ENCODE measurements around the gene LSG1. TPM values are rescaled to one million over a fixed set of nuclear protein-coding genes. Genes with fewer than 3 reads are reported as not detected.

LSG1 gene
- total and polyA plus RNA-seq, 2 of the 13 experiments (the other 11 are each of a cell fraction or from before 2014, with no cell fraction given) = 21.4 to 32.1 TPM

DNA sequence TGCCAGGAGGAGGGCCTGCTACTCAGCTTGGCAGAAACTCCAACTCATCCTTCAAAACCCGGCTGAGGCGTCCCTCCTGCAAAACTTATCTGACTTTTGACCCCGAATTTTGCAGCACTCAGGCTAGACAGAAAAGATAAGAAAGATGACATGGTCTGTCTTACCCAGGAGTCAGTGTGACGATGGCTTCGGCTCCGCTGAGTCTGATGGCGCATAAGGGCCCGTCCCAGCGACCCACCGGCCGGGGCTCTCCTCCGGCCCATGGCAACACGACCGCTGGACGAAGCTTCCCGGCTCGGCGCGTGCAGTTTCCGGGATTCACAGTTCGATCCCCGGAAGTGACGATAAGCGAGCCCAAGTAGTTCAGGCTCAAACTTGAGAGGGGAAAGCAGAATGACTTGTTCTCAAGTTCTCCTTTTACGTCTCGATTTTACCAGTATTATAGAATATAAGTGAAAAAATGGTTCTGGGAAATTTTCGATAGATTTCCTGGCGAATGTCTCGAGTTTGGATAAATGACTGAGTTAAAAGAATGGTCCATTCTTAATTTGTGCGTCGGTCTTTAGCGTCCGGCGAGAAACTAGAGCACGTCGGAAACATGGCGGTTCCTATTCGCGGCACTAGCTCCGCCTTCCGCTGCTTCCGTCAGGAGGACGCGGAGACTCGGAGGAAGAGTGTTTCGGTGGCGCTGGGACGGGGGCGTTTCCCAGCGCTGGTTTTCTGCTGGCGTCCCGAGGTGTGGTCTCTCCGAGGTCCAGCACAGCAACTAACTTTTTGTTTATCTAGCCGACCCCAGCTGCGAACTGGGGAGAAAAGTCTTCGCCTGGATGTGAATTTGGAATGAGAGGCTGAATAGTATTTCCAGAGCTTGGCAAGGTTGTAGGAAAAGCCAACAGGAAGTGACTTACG is at the start of gene LSG1 (continued):
- TF ChIP-seq HIVEP1 (CRISPR knock-in tag; IDR thresholded peaks at IDR 0.05) = peak; percentile 39; the same call in 1 of the 2 replicates
- TF ChIP-seq ZNF737 (CRISPR knock-in tag; IDR thresholded peaks at IDR 0.05; ENCODE audit: borderline replicate concordance) = no peak
- TF ChIP-seq ZNF251 (CRISPR knock-in tag; IDR thresholded peaks at IDR 0.05) = no peak
- TF ChIP-seq XBP1 (CRISPR knock-in tag; IDR thresholded peaks at IDR 0.05) = no peak
- peak; percentile 96 for TF ChIP-seq KDM2A (CRISPR knock-in tag; IDR thresholded peaks at IDR 0.05; ENCODE audit: borderline replicate concordance, low read depth)
- TF ChIP-seq SIN3A (IDR thresholded peaks at IDR 0.05; ENCODE audit: borderline replicate concordance, low read depth, low read length) = peak; percentile 88
- peak; percentile 70 for TF ChIP-seq HCFC1 (IDR thresholded peaks at IDR 0.05; ENCODE audit: low read depth, low read length)
- TF ChIP-seq ISL2 (CRISPR knock-in tag; IDR thresholded peaks at IDR 0.05) = no peak
- no peak for TF ChIP-seq NFYB (CRISPR knock-in tag; IDR thresholded peaks at IDR 0.05)
- no peak; the same call in 1 of the 2 replicates for TF ChIP-seq ZNF709 (CRISPR knock-in tag; IDR thresholded peaks at IDR 0.05)
- TF ChIP-seq DPF2 (CRISPR knock-in tag; IDR thresholded peaks at IDR 0.05; ENCODE audit: borderline replicate concordance, low read depth) = no peak
- TF ChIP-seq MED8 (CRISPR knock-in tag; IDR thresholded peaks at IDR 0.05; ENCODE audit: insufficient replicate concordance) = peak; percentile 66
- TF ChIP-seq, protein P1, sequence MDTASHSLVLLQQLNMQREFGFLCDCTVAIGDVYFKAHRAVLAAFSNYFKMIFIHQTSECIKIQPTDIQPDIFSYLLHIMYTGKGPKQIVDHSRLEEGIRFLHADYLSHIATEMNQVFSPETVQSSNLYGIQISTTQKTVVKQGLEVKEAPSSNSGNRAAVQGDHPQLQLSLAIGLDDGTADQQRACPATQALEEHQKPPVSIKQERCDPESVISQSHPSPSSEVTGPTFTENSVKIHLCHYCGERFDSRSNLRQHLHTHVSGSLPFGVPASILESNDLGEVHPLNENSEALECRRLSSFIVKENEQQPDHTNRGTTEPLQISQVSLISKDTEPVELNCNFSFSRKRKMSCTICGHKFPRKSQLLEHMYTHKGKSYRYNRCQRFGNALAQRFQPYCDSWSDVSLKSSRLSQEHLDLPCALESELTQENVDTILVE (CRISPR knock-in tag; IDR thresholded peaks at IDR 0.05) = peak; percentile 77
- no peak for TF ChIP-seq ZNF33B (CRISPR knock-in tag; IDR thresholded peaks at IDR 0.05)
- TF ChIP-seq, protein P2, sequence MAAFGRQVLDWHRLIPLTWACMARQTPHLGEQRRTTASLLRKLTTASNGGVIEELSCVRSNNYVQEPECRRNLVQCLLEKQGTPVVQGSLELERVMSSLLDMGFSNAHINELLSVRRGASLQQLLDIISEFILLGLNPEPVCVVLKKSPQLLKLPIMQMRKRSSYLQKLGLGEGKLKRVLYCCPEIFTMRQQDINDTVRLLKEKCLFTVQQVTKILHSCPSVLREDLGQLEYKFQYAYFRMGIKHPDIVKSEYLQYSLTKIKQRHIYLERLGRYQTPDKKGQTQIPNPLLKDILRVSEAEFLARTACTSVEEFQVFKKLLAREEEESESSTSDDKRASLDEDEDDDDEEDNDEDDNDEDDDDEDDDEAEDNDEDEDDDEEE (CRISPR knock-in tag; IDR thresholded peaks at IDR 0.05) = no peak
- no peak; the same call in 1 of the 2 replicates for TF ChIP-seq GATA4 (IDR thresholded peaks at IDR 0.05; ENCODE audit: borderline replicate concordance, low read depth)
- TF ChIP-seq, protein P3, sequence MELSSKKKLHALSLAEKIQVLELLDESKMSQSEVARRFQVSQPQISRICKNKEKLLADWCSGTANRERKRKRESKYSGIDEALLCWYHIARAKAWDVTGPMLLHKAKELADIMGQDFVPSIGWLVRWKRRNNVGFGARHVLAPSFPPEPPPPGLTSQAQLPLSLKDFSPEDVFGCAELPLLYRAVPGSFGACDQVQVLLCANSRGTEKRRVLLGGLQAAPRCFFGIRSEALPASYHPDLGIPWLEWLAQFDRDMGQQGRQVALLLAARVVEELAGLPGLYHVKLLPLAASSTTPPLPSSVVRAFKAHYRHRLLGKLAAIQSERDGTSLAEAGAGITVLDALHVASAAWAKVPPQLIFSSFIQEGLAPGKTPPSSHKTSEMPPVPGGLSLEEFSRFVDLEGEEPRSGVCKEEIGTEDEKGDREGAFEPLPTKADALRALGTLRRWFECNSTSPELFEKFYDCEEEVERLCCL (CRISPR knock-in tag; IDR thresholded peaks at IDR 0.05; ENCODE audit: borderline replicate concordance) = no peak
- TF ChIP-seq, protein P4, sequence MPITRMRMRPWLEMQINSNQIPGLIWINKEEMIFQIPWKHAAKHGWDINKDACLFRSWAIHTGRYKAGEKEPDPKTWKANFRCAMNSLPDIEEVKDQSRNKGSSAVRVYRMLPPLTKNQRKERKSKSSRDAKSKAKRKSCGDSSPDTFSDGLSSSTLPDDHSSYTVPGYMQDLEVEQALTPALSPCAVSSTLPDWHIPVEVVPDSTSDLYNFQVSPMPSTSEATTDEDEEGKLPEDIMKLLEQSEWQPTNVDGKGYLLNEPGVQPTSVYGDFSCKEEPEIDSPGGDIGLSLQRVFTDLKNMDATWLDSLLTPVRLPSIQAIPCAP (CRISPR knock-in tag; IDR thresholded peaks at IDR 0.05; ENCODE audit: low read depth) = no peak
- TF ChIP-seq RBFOX2 (IDR thresholded peaks at IDR 0.05; ENCODE audit: low read depth, low read length) = peak; percentile 52; the same call in 1 of the 2 replicates
- TF ChIP-seq POLR2A (IDR thresholded peaks at IDR 0.05; ENCODE audit: insufficient read depth in 1 of 2, low read depth in 2 of 2, low read length in 2 of 2) = peak; percentile 68 to 72
- TF ChIP-seq ZFP36L2 (CRISPR knock-in tag; IDR thresholded peaks at IDR 0.05) = no peak
- no peak for TF ChIP-seq ZNF101 (CRISPR knock-in tag; IDR thresholded peaks at IDR 0.05; ENCODE audit: borderline replicate concordance, low read depth)
- TF ChIP-seq ZNF766 (CRISPR knock-in tag; IDR thresholded peaks at IDR 0.05; ENCODE audit: borderline replicate concordance) = no peak
- no peak for TF ChIP-seq NR1H2 (CRISPR knock-in tag; IDR thresholded peaks at IDR 0.05; ENCODE audit: borderline replicate concordance, low read depth)
- no peak for TF ChIP-seq U2AF2 (IDR thresholded peaks at IDR 0.05; ENCODE audit: low read depth, low read length)
- peak; percentile 79 for TF ChIP-seq KLF9 (CRISPR knock-in tag; IDR thresholded peaks at IDR 0.05; ENCODE audit: low read depth)

Data from HepG2 (cell line).